K562 (cell line): ENCODE data around the gene SOX14. TPM values are rescaled to one million over a fixed set of nuclear protein-coding genes. Genes with fewer than 3 reads are reported as not detected.

Source experiments
- ATAC-seq: fragments of 200-7000 bp; cut with Tn5 transposase; 3 replicates; pipeline ENCODE4 v1.9.1; 2020; ENCODE audit warnings: moderate library complexity
- BruUV-seq: library from RNA; stranded (reverse); fragments of 400-500 nt; replicated peaks from 2 replicates; lab custom pipeline; 2021; lab: Mats Ljungman, UMichigan
- CTCF ChIA-PET: fragments of 300-600 bp; formaldehyde crosslinking; extraction: SDS; loops from one replicate; lab custom pipeline; 2021; ENCODE audit warnings: low intra/inter-chr PET ratio; lab: Yijun Ruan, JAX
- POLR2A ChIA-PET: fragments of 300-600, 350-650 bp; sonication (Branson Sonifier 250); formaldehyde crosslinking; extraction: SDS; loops from one replicate; lab custom pipeline; 2021; ENCODE audit warnings: antibody characterized with exemption, inconsistent platforms; lab: Yijun Ruan, JAX
- DNase-seq, 4 experiments: peaks; one replicate each; pipeline versions ENCODE4 v3.0.0 to v3.0.0-alpha.2; 2011 to 2018; ENCODE audit warnings: low spot score in 3 of 4, mixed read lengths in 3 of 4; ENCODE audit errors: extremely low read depth in 1 of 4
- FAIRE-seq: peaks from 2 replicates; lab custom pipeline; 2011; peaks lifted over from hg19 to GRCh38; lab: Jason Lieb, UNC
- H2AFZ ChIP-seq: 2 replicates; pipeline ENCODE4 v1.6.0; 2011; ENCODE audit warnings: low read depth, low read length, control low read depth, inconsistent platforms
- H3K27ac ChIP-seq: fragments of 200-600 bp; 3 replicates; pipeline ENCODE4 v1.8.0; 2011; ENCODE audit warnings: low read depth, mild to moderate bottlenecking, control low read depth, inconsistent platforms, low read length, moderate library complexity, mixed read lengths; ENCODE audit errors: extremely low read depth
- H3K27me3 ChIP-seq, 2 experiments: fragments of 300-600 bp in 1 of 2; 2 replicates in 1 of 2; 3 replicates in 1 of 2; pipeline versions ENCODE4 v1.6.0 to v1.8.0; 2011; ENCODE audit warnings: inconsistent platforms in 2 of 2, low read length in 2 of 2, mild to moderate bottlenecking in 1 of 2, mixed read lengths in 1 of 2, moderate library complexity in 1 of 2; ENCODE audit not compliant: control insufficient read depth in 2 of 2, insufficient read depth in 2 of 2
- H3K36me3 ChIP-seq: fragments of 300-600 bp; 3 replicates; pipeline ENCODE4 v1.8.0; 2011; ENCODE audit warnings: mild to moderate bottlenecking, low read length, inconsistent platforms; ENCODE audit not compliant: control insufficient read depth, insufficient read depth
- H3K4me1 ChIP-seq, 2 experiments: fragments of 200-600 bp in 1 of 2; replicated peaks in 1 of 2; 2 replicates in 1 of 2; 3 replicates in 1 of 2; pipeline versions ENCODE4 v1.5.1 to v1.8.0; 2011; ENCODE audit warnings: inconsistent platforms in 2 of 2, low read length in 2 of 2, mild to moderate bottlenecking in 1 of 2, mixed read lengths in 1 of 2, moderate library complexity in 1 of 2; ENCODE audit not compliant: control insufficient read depth in 2 of 2, insufficient read depth in 2 of 2
- H3K4me2 ChIP-seq: 2 replicates; pipeline ENCODE4 v1.6.1; 2011; ENCODE audit warnings: low read length, control low read depth, inconsistent platforms, mixed read lengths; ENCODE audit not compliant: insufficient read depth
- H3K4me3 ChIP-seq: fragments of 200-600 bp; sonication (generic), shearing (Covaris generic); 2 replicates; pipeline ENCODE4 v1.5.1; 2016; ENCODE audit warnings: control low read depth, inconsistent platforms
- H3K79me2 ChIP-seq: fragments of 200-600 bp; 3 replicates; pipeline ENCODE4 v1.8.0; 2011; ENCODE audit warnings: low read length, inconsistent platforms; ENCODE audit not compliant: control insufficient read depth, insufficient read depth
- H3K9ac ChIP-seq, 2 experiments: 2 replicates each; pipeline versions ENCODE4 v1.6.0 to v1.6.1; 2011; ENCODE audit warnings: low read depth in 2 of 2, low read length in 2 of 2, control low read depth in 1 of 2, inconsistent platforms in 1 of 2, mild to moderate bottlenecking in 1 of 2, mixed read lengths in 1 of 2; ENCODE audit not compliant: insufficient read depth in 1 of 2
- H3K9me1 ChIP-seq: one replicate; pipeline ENCODE4 v1.6.0; 2011; ENCODE audit warnings: inconsistent platforms, mild to moderate bottlenecking, low read length, moderate library complexity; ENCODE audit not compliant: control insufficient read depth, insufficient read depth
- H3K9me3 ChIP-seq: replicated peaks from 2 replicates; pipeline ENCODE4 v1.5.1; 2011; ENCODE audit warnings: low read depth, low read length, inconsistent platforms; ENCODE audit not compliant: control insufficient read depth, insufficient read depth
- H4K20me1 ChIP-seq: replicated peaks from 2 replicates; pipeline ENCODE4 v1.6.1; 2011; ENCODE audit warnings: low read length, inconsistent platforms, mixed read lengths; ENCODE audit not compliant: control insufficient read depth, insufficient read depth
- DPF2 ChIP-seq: fragments of 450-650 bp; IDR thresholded peaks from 2 replicates; pipeline ENCODE4 v1.6.1; 2016
- EZH2 ChIP-seq: IDR thresholded peaks from 2 replicates; pipeline ENCODE4 v1.6.1; 2012; ENCODE audit warnings: low read depth, mild to moderate bottlenecking, inconsistent platforms, low read length, borderline replicate concordance
- GABPB2 ChIP-seq: fragments of 250-450 bp; sonication (Bioruptor Pico); conservative IDR thresholded peaks from 2 replicates; pipeline ENCODE4 v1.5.1; 2021; ENCODE audit warnings: mild to moderate bottlenecking
- LEF1 ChIP-seq: fragments of 450-650 bp; IDR thresholded peaks from 2 replicates; pipeline ENCODE4 v1.6.1; 2016; ENCODE audit warnings: mild to moderate bottlenecking
- PHF20 ChIP-seq: fragments of 450-650 bp; IDR thresholded peaks from 2 replicates; pipeline ENCODE4 v1.6.1; 2018; ENCODE audit not compliant: partially characterized antibody
- RBM39 ChIP-seq: fragments of 200-400 bp; formaldehyde crosslinking; optimal IDR thresholded peaks from 2 replicates; pipeline ENCODE3; 2018; ENCODE audit warnings: low read depth, low read length
- RNF2 ChIP-seq: sonication (generic); IDR thresholded peaks from 2 replicates; pipeline ENCODE4 v1.6.1; 2016
- SMARCC2 ChIP-seq: fragments of 450-650 bp; IDR thresholded peaks from 2 replicates; pipeline ENCODE4 v1.6.1; 2017; ENCODE audit warnings: antibody characterized with exemption, moderate library complexity, mild to moderate bottlenecking, low read depth
- ZFP30 ChIP-seq: fragments of 250-450 bp; sonication (Bioruptor Pico); IDR thresholded peaks from 2 replicates; pipeline ENCODE4 v1.8.0; 2022; ENCODE audit warnings: moderate library complexity, mild to moderate bottlenecking, inconsistent platforms, borderline replicate concordance
- ZNF398 ChIP-seq: fragments of 250-450 bp; sonication (Bioruptor Pico); IDR thresholded peaks from 2 replicates; pipeline ENCODE4 v1.8.0; 2021; ENCODE audit warnings: moderate library complexity, mild to moderate bottlenecking, inconsistent platforms
- ZNF696 ChIP-seq: fragments of 250-450 bp; sonication (Bioruptor Pico); conservative IDR thresholded peaks from 2 replicates; pipeline ENCODE4 v1.4.0; 2020; ENCODE audit warnings: mild to moderate bottlenecking, moderate library complexity
- WGBS: fragments of 100-300 bp; shearing (Covaris generic); methylation state at CpG from one replicate; pipeline ENCODE4 v1.1.6; 2016; ENCODE audit warnings: low coverage, mixed read lengths; ENCODE audit not compliant: insufficient coverage; ENCODE audit errors: missing lambda C conversion rate; 5-methylcytosine and 5-hydroxymethylcytosine counted together
- in situ Hi-C: fragments of 300-500 bp; cut with MboI; formaldehyde crosslinking; loops from 4 replicates; pipeline ENCODE4 v1.15.0; 2018; ENCODE audit warnings: inconsistent platforms, mixed read lengths
- intact Hi-C: fragments of 100-400 bp; cut with micrococcal nuclease; formaldehyde crosslinking; loops from 2 replicates; pipeline ENCODE4 v1.14.2; 2022
- polyA plus RNA-seq, 8 experiments: library from polyadenylated mRNA; depleted of rRNA in 4 of 8; stranded (reverse) in 5 of 8; unstranded in 3 of 8; fragments of >200 nt; fragmentation: Nextera tagmentation in 2 of 8; fragmentation: Illumina TruSeq in 1 of 8; extraction: Ambion mirVana in 2 of 8; extraction: Trizol in 1 of 8; gene quantifications; 2 replicates each; pipeline versions ENCODE4 v1.2.1 to v1.2.3, GENCODE V29; 2011 to 2014; ENCODE audit warnings: inconsistent platforms in 1 of 8, missing spikeins in 1 of 8
- total RNA-seq, 7 experiments: library from RNA; depleted of rRNA in 6 of 7; stranded (reverse); fragments of >200 nt in 6 of 7; fragmentation: Illumina TruSeq in 2 of 7; extraction: Trizol in 2 of 7; gene quantifications; 2 replicates each; pipeline versions ENCODE4 v1.2.1 to v1.2.3, GENCODE V29; 2011 to 2021; ENCODE audit warnings: low replicate concordance in 1 of 7

Gene SOX14
- total and polyA plus RNA-seq, 9 of the 15 experiments (the other 6 are each of a cell fraction or from before 2014, with no cell fraction given), result not detected

- peaks cover 13 to 65% of the 10 kb centered on the region in 2 experiments; a peak in 4 of 5 replicates for H3K27me3 ChIP-seq
- ATAC-seq, result no peak
- no peak overlapping the region for H2AFZ ChIP-seq
- H3K79me2 ChIP-seq, result no peaks in the 10 kb centered on the region
- intact Hi-C loops (no loop called here), in situ Hi-C loops (no loop called here)
- no peaks in the 10 kb centered on the region for H3K9me1 ChIP-seq
- H3K4me3 ChIP-seq, result no peak overlapping the region
- DNase-seq, result no peak
- H4K20me1 ChIP-seq, result no peaks in the 10 kb centered on the region
- no peaks in the 10 kb centered on the region for H3K9me3 ChIP-seq
- TF ChIP-seq SMARCC2 (no peak), RNF2 (no peak)
- TF ChIP-seq, all 486 proteins: peak for 0
- no TSS peak for BruUV-seq
- no peak overlapping the region for H3K9ac ChIP-seq
- 19% methylated on average over 38 of the region's 59 CpGs for WGBS
- POLR2A ChIA-PET, result no interaction called here
- H3K36me3 ChIP-seq, result no peaks in the 10 kb centered on the region
- no peak overlapping the region for H3K4me2 ChIP-seq
- H3K4me1 ChIP-seq, result peaks cover 0 to 13% of the 10 kb centered on the region in 2 experiments; a peak in 1 of 5 replicates
- CTCF ChIA-PET, result no interaction called here
- no peak for FAIRE-seq
- no peak overlapping the region for H3K27ac ChIP-seq
These were observed 4.5 kb downstream of the SOX14 start for GRCh38 chr3:137768361-137769321.

- Histone ChIP-seq H3K9me3 (no peaks in the 10 kb centered on the region), H3K79me2 (no peaks in the 10 kb centered on the region), H3K4me3 (no peak overlapping the region), H4K20me1 (no peaks in the 10 kb centered on the region), H3K9ac (no peak overlapping the region), H3K27me3 (peaks cover 13 to 59% of the 10 kb centered on the region in 2 experiments; a peak in 4 of 5 replicates), H3K4me1 (peaks cover 0 to 10% of the 10 kb centered on the region in 2 experiments; a peak in 1 of 5 replicates), H3K9me1 (no peaks in the 10 kb centered on the region), H2AFZ (no peak overlapping the region), H3K36me3 (no peaks in the 10 kb centered on the region), H3K27ac (no peak overlapping the region), H3K4me2 (no peak overlapping the region)
- WGBS, result under 1% methylated on average over 17 of the region's 23 CpGs
- DNase-seq (no peak), ATAC-seq (no peak), FAIRE-seq (no peak)
- ChIA-PET CTCF (no interaction called here), POLR2A (no interaction called here)
- no TSS peak for BruUV-seq
- in situ Hi-C loops, result no loop called here
- intact Hi-C loops, result no loop called here
- TF ChIP-seq LEF1, result no peak
- TF ChIP-seq GABPB2 (CRISPR knock-in tag), result no peak
- TF ChIP-seq RBM39, result no peak
- TF ChIP-seq ZFP30 (CRISPR knock-in tag), result no peak
- TF ChIP-seq PHF20, result no peak
- TF ChIP-seq ZNF696 (CRISPR knock-in tag), result no peak
- TF ChIP-seq DPF2, result no peak
- TF ChIP-seq EZH2, result no peak
- TF ChIP-seq ZNF398 (CRISPR knock-in tag), result no peak
These were observed 5.4 kb downstream of the SOX14 start for GRCh38 chr3:137769322-137770065.
